NCI-H510A (cell line): ENCODE data around the gene ZDHHC14.

Experiments used
- DNase-seq: peaks from one replicate; lab custom pipeline; 2025; lab: John Stamatoyannopoulos, UW

The ZDHHC14 gene

DNA sequence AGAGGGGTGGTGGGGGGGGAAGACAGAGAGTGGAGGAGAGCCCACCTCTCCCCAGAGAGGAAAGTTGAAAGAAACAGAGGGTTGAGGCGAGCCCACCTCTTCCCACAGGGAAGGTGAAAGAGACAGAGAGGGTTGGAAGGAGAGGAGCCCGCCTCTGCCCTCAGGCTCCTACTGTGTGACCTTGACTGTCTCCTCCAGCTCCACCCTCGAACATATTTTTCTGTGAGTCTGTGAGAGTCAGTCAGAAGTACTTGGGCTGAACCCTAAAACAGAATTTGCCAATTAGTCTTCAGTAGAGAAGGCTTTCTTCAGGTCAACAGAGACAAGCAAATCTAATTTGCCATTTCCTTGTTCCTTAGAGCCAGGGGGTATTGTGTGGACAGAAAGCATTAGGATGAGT is 288.3 kb downstream of the ZDHHC14 start:
- no peak for DNase-seq

DNA sequence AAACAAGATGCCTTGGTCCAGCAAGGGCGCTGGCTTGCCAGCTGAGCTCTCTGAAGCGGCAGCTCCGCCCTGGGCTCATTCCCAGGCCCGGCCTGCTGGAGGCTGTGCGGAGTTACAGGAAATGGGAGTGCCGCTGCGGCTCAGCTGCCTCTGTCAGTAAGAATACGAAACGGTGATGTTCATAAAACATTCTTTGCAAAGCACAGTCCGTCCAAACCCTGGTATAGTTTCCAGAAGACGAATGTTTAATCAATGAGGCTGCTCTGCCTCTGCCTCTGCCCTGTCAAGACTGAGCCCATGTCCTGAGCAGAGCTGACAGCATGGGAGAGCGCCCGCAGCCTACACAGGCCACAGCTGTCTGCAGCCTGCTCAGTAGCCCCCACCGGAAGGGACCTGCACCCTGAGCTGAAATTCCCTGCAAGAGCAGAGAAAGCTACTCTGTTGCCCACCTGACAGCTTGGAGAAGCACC is 288.8 kb downstream of the ZDHHC14 start:
- peak; percentile 8 for DNase-seq

GRCh38 chr6:157670466-157671186 is 289.6 kb downstream of the ZDHHC14 start:
- no peak for DNase-seq

DNA sequence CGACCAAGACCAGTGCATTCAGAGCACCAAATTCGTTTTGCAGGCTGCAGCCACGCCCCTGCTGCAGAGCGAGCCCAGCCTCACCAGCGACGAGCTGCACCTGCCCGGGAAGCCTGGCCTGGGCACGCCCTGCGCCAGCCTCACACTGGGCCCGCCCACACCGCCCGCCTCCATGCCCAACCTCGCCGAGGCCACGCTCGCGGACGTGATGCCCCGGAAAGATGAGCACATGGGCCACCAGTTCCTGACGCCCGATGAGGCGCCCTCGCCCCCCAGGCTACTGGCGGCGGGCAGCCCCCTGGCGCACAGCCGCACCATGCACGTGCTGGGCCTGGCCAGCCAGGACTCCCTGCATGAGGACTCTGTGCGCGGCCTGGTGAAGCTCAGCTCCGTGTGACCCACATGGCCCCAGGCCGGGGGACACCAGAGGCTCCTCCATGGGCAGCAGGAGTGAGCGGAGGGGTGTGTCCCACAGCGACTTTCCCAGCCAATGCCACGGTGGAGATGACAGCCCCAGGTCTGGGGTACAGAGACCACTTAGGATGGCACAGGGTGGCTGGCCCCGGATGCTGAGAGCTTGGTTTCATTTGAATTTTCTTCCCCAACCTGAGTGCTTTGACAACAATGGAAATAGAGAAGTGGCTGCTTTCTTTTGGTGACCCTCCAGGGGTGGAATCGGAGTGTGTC is 291.9 kb downstream of the ZDHHC14 start:
- DNase-seq = no peak

- DNase-seq = no peak
Observed at GRCh38 chr6:157673596-157673995, 292.6 kb downstream of the ZDHHC14 start.

- no peak for DNase-seq
Observed at GRCh38 chr6:157674061-157674460, 293.1 kb downstream of the ZDHHC14 start.

GRCh38 chr6:157675831-157676230 is 294.8 kb downstream of the ZDHHC14 start:
- DNase-seq = no peak

DNA sequence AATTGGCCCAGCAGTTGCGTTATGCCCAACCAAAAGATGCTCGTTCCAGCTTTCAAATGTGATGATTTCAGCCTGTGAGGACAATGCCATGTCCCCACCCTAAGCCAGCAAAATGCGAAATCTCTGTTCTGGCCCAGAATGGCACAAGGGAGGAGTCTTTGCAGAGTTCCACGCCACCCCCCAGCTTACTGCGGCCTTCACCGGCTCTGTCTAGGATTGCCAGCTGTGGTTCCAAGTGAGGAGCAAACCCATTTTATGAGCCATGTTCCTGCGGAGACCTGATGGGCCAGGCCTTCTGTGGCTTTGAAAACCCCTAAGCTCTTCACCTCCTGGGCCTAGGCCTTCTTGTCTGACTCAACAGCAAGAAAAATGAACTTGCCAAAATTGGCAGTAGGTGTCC is 295.3 kb downstream of the ZDHHC14 start:
- DNase-seq = no peak

GRCh38 chr6:157677235-157677634 is 296.2 kb downstream of the ZDHHC14 start:
- DNase-seq = no peak

GRCh38 chr6:157679605-157680580 is 298.9 kb downstream of the ZDHHC14 start:
- DNase-seq = no peak

- DNase-seq = no peak
Observed at GRCh38 chr6:157681041-157681650, 300.2 kb downstream of the ZDHHC14 start.

DNA sequence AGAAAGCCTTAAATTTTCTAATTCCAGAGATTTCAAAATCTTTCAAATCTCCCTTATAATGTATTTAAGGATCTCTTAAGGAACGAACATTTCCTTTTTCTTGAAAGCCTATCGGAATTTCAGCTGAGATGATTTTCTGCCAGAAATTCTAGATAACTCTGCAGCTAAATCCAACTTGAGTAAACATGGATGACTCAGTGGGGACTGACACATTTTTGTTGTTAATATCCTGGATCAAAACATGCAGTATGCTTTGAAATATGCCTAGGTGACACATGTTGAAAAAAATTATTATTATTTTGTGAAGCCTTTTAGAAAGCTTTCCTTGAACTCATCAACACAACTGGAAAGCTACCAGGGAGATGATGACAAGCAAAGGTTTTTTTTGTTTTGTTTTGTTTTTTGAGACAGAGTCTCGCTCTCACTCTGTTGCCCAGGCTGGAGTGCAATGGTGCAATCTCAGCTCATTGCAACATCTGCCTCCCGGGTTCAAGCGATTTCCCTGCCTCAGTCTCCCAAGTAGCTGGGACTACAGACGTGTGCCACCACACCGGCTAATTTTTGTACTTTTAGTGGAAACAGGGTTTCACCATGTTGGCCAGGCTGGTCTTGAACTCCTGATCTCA is 302.0 kb downstream of the ZDHHC14 start:
- DNase-seq = no peak

DNA sequence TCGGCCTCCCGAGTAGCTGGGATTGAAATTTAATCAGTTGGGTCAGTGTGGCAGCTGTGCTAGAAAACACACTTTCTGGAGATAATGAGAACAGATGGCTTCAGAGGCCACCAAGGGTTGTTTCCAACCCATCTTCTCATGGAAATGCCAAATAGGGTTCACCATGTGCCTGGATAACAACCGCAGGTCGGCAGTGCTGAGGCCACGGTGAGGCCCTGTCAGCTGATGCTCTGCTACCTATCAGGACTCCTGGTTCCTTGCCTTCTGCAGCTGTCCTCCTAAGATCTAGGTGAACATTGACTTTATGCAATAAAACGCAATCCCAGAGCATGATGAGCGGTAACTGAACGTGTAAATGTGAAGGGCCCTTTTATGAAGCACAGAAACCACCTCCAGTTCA is 302.7 kb downstream of the ZDHHC14 start:
- no peak for DNase-seq

DNA sequence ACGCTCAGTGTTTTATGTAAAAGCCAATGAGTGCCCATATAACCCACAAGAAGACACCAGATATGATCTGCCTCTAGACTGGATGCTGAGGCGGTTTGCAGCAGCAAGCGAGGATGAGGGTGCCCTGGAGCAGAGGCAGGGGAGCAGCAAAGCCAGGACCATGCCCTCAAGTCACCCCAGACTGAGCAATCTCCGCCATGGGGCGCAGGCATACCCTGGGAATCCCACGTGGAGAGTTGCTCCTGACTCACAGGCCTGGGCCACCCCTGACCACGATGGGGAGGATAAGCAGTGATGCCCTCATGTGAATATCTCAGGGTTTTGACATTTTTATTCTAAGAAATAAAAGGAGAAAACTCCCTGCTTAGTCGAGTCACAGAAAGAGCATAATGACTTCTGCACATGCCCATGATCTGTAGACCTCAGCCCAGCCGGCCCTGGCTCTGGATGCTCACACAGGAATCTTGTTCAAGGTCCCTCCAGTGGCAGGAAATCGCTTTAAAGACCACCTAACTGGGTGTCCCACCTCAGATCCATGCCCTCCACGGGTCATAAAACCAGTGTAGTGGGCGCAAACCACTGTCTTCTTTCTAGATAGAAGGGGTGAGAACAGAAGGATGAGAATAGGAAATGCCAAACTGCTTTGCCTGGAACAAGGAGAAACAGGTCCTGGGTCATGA is 303.8 kb downstream of the ZDHHC14 start:
- DNase-seq = no peak

DNA sequence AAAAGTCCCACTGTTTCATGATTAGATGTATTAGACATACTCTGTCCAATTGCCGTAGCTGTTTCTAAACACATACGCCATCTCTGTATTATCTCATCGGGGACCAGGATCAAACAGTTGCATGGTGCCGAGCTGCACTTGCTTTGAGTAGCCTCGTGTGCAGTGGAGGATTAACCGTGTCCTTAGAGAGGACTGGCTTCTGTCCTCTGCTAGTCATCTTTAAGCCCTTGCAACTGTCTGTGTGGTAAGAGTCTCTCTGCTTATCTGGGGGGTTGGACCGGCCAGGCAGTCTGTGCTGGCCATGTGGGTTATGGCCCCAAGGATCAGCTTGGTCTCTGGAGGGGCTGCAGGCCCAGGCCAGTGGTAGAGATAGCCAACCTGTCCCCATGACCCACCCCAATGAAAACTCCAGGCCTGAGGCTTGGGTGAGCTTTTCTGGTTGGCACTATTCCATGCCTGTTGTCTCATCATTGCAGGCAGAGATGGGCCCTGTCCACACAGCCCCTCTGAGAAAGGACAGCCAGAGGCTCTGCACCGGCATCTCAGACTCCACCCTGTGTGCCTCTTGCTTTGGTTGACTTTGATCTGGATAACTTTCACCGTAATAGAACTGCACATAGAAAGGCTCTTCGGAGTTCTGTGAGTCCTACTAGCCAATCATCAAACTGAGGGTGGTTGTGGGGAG is 304.7 kb downstream of the ZDHHC14 start:
- DNase-seq = no peak

- no peak for DNase-seq
Observed at GRCh38 chr6:157688275-157688959, 307.4 kb downstream of the ZDHHC14 start.

DNA sequence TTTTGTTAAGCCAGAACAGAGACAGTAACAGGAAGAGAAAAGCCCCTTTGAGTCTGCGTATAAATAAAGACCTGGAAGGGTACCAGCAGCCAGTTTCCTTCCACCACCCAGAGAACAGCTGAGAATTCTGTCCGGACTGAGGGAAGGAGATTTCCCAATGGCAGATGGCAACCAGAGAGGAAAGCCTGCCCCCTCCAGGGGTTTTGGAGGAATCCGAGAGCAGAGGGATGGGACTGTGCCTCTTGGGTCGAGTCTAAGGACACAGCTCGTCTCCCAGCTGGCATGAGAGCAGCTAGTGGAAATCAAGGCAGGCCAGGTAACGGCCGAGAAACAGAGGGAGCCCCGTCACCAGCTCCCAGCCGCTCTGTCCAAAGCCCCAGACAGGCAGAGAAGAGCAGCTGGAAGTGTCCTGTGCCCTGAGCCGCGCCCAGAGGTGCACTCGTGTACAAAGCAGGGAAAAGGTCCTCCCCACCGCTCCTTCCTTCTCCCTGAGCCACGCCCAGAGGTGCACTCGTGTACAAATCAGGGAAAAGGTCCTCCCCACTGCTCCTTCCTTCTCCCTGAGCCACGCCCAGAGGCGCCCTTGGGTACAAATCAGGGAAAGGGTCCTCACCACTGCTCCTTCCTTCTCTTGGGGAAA is 308.1 kb downstream of the ZDHHC14 start:
- no peak for DNase-seq

DNA sequence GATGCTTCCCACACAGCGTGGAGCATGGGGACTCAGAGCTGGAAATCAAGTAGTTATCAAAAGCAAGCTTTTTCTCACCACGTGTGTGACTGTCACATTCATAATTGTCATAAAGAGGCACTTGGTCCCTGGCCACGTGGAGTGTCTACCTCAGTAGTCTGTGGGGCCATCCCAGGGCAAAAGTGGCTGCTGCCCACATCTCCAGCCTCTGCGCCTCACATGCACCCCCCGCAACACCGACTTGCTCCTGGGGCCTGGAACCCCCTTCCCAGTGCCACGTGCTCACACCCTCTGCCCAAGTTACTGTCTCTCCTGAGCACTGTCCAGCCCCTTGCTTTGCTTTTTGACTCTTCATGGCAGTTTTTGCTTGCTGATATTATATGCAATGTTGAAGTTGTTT is 308.9 kb downstream of the ZDHHC14 start:
- no peak for DNase-seq
